HG03571 (cell line): ENCODE measurements around the gene KDM2B.

Experiments
- ATAC-seq: cut with Tn5 transposase; IDR thresholded peaks from one replicate; pipeline ENCODE4 v1.9.1; 2021; ENCODE audit not compliant: unreplicated experiment

The KDM2B gene

DNA sequence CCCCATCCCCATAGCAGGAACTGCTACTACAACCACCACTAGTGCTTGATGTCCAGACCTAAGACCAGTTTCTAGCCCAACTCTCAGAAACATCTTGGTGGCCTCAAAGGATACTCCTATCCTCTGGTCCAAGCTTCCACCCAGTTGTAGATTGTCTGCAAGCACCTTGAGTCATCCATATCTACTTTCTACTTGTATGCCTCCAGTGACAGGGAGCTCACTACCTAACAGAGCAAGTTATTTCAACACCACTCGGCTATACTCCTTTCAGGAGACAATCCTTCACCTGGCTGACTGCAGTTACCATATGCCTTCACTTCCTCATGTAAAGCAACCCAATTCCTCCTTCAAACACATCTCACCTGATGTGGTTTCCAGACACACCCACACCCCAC is 49.5 kb downstream of the KDM2B start:
- no peak for ATAC-seq

DNA sequence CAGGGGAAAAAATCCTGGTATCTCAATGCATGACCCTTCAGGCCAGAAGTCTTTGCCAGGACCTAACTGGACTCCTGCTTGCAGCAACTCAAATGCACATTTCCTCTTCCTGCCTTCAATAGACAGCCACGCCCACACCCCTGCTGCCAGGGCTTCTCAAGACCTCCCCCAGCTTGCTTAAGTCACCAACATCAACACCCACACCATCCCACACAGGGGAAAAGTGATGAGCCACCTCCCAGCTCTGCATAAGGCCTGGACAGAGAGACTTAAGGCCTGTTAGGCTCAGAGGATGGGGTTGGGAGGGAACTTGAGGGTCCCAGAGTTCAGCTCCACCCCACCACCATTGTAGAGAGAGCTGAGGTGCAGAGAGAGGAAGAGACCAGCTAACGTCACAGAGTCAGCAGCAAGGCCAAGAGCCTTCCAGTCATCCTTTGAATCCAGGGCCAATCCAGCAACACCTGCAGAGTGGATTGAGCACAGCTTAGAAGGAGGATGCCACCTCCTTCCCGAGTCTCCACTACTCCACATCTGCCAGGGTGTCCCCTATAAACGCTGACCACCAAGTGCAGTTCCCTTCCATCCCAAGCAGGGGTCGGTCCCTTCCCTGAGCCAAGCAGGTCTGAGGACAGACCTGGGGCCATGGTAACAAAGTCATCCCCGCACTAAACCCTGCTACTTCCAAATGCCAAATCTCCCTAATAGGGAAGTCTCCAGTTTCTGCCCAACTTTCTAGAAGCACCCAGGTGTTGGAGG is 50.0 kb downstream of the KDM2B start:
- no peak for ATAC-seq

DNA sequence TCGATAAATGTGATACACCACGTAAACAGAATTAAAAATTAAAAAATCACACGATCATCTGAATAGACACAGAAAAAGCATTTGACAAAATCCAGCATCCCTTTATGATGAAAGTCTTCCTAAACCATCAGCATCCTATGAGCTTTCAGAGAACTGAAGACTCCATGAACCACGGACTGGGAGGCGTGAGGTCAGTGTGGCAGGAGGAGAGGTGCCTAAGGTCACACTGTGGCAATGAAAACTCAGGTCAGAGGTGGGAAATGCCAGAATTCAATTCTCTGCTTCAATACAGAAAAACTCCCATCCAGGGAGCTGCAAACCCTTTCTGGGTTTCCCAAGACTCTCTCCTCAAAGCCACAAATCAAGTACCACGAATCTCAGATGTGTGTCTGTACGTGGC is 51.6 kb downstream of the KDM2B start:
- no peak for ATAC-seq

DNA sequence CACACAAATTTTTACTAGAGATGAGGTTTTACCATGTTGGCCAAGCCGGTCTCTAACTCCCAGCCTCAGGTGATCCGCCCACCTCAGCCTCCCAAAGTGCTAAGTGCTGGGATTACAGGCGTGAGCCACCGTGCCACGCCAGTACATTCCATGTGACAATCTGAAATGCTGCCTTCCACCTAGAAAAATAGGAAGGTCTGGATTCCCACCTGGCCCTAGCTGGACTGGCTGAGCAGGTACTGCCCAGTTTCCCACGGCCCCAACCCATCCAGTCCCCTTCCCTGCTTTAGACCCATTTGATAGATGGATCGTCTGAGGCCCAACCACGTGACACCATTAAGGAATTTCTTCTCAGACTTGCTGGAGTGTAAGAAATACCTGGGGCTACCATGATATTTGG is 55.4 kb downstream of the KDM2B start:
- no peak for ATAC-seq

DNA sequence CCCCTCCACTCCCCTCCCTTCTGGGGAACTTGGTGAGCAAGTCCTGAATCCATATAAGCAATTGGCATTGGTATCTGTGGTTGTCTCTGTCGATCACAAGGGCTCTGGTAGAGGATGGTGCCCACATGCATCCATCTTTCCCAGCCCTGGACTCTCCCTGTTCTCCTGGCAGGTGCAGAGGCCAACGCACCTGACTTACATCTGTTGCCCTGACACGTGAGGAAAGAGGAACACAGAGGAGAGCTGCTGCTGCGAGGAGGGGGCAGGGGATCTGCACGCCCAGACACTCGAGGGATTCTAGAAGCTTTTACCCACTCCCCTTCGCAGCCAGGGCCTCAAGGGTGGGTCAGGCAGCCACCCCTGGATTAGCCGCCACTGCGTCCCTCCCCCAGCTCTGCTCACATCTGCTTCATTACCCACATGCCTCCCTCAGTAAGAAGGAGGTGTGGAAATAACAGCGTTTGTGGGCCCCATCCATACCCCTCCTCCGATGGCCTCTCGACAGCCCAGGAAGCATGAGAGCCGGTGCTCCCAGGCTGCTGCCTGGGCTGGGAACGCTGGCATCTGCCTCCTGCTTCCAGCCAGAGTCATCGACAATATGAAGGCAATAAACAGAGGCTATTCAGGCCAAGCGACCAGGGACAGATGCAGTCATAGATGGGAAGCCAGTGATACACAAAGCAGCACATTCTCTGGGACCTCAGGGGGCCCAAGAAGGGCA is 56.5 kb downstream of the KDM2B start:
- no peak for ATAC-seq

DNA sequence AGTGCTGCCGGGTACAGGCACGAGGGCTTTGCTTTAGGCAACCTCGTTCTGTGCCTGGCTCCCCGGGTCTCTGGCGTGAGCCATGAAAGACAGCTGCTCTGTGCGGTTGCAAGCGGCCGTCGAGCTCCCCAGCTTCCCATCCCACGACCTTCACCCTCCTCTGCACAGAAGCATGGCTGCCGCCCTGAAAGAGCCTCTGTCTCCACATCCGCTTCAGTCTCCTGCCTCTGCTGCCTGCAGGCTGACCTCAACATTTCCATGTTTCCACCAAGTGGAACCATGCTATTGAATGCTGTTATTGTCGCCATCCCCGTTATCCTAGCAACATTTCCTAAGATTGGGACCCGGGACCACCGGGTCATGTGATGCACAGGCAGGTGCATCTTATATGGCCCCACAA is 57.1 kb downstream of the KDM2B start:
- ATAC-seq: no peak

DNA sequence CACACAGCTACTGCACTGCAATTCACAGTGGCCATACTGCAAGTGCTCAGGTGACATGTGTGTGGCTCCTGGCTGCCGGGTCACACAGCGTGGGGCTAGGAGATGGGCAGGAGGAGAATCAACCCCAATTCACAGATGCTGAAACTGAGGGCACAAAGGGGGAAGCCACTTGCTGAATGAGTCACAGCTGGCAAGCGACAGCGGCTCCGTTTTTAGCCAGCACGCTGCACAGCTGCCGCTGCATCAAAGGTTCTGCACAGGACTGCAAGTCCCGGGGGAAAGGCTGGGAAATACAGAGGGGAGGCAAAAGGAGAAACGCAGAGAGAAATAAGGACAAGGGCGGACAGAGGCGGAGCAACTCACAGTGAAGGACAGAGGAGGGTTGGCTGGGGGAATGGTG is 57.9 kb downstream of the KDM2B start:
- ATAC-seq: no peak

DNA sequence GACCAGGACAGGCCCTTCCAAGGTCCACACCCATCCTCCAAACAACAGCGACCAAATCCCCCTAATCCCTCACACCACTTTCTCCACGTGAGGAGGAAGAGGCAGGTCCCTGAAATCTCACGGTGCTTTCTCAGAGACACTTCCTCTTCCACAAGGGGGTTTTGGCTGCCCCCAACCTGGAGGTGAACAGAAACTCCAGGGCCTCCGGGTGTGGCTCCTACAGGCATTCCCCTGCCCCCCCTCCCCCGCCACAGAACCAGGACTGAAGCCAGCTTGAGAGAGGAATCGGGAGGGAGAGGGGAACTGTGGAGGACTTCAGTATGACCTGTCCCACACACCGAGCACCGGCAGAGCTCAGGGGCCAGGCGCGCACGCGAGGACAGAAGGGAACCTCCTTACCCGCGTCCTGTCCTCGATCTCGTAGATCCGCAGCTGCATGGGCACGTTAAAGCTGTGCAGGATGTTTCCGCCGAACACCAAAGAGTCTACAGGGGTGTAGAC is 60.2 kb downstream of the KDM2B start:
- no peak for ATAC-seq

DNA sequence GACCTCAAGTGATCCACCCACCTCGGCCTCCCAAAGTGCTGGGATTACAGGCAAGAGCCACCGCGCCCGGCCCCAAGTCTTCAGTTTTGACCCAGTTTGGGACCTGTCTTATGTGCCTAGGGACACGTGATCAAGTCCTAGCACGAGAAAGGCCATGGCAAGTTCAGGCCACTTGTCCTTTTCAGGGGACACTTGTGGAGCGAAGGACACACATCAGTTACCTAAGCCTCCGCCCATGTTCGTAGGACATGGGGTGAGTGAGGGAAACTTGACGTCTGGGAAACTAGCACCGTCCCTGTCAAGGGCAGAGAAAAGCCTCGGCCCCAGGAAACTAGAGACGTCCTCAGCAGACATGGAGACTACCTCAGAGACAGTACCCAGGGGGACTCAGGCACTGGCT is 60.7 kb downstream of the KDM2B start:
- no peak for ATAC-seq

DNA sequence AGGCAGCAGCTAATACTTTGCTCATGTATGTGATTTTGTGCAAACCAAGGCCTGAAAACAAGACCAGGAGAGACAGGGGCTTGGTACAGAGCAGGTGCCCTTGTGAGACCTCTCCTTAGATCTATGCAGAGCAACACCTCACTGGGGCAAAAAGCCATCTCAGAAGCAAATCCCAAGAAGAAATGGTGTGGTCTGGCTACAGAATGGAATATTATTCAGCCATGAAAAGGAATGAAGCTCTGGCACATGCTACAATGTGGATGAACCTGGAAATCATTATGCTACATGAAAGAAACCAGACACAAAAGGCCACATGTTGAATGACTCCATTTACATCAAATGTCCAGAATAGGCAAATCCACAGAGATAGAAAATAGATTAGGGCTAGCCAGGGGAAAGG is 61.6 kb downstream of the KDM2B start:
- no peak for ATAC-seq

DNA sequence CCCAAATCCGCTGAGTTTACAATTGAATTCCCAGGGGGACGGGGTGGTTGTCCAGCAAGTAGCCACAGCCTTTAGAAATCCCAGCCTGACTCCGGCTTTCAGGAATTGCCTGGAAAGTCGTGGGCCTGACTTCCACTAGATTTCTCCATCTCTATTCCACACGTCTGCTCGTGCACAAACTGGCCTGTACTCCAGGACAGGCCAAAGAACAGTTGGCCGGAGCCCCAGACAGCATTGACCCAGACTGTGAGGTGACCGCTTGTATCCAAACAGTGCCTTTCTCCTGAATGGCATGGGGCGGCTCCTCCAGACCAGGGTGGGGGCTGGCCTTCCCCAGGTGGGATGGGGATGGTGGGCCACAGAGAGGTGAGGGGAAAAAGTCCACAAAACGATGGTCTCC is 62.2 kb downstream of the KDM2B start:
- no peak for ATAC-seq

DNA sequence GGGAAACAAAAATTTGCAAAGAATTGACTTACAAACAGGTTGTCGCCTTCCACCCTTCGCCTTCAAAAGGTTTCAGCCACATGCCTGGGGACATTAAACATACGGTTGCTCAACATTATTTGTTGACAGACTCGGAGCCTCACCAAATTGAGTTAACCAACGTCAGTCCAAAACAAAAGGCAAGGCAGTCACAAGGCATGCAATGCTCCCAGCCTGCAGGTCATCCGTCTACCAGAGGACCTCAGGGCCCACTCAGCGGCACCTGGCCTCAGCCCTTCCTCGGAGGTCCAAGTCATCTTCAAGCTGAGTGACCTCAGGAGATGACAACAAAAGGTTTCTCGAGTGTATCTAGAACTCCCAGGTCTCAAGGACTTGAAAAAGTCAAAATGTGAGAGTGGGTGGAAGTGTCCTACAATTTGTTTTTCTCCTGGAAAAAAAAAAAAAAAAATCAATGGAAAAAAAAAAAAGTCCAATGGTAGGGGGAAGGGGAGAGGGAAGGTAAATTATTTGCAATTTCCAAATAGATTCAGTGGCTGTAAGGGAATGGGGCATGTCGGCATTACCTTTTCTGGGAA is 64.3 kb downstream of the KDM2B start:
- no peak for ATAC-seq

DNA sequence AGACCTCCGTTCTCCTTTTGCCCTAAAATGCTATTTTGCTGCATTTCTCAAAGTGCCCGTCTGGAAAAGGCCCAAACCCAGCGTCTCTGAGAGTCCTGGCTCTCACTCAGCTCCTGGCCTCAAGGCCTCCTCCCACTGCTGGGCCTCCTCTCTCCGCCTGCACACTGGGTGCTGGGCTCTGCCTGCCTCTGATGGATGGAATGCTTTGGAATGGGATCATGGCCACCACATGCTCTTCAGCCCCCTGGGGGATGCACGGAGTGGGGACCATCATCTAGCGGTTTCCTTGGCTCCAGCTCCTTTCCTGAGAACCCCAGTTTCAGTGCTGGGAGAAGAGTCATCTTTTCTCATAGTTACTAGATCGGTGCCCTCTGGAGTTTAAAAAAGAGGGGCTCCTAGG is 65.2 kb downstream of the KDM2B start:
- no peak for ATAC-seq

DNA sequence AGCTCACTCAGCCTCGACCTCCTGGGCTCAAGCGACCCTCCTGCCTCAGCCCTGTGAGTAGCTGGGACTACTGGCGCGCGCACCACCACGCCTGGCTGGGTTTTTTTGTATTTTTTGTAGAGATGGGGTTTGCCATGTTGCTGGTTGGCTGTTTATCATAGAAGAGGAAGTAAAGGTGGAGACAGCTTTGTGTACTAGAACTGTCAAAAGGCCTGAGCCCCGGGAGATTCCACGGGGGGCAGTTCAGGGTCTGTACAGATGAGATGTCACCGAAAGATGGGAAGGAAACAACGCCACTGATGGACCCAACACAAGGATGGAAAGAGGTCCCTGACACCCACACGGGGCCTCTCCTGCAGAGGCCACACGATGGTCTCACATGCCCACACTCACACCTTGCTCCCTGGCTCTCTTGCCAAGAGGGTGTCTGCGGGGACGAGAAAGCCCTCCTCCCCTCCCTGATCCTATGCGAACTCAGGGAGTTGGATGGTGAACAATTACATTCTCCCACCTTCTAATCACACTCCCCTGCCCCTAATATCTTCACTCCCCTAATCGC is 66.6 kb downstream of the KDM2B start:
- no peak for ATAC-seq

DNA sequence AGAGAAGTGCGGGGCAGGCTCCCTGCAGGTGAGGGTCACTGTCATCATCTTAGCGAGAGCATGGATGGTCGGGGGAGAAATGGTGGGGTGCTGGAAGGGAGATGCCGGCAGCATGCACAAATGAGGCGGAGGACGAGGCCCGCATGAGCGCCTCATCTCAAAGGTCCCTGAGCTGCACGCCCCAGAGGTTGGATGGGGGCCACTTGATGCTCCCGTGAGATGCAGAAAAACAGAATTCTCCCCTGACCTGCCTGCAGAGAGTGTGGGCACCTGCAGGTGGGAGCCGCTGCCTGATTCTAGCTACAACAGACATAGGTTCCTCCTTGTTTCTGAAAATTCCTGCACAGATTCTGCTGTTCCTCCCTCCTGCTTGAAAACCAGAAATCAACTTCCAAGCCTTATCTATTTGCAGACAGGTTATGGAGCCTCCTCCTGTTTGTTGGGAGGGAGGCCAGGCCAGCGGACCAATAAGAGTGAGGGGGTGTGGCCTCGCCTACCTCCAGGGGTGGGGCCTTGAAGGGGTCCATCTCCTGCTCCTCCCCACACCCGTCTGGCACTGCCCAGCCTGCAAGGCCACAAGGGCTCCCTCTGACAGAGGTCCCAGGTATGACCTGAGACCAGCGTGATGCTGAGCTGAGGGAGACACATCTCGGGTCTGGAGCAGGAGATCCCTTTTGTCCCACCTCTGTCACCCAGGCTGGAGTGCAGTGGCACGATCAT is 67.2 kb downstream of the KDM2B start:
- ATAC-seq: no peak

DNA sequence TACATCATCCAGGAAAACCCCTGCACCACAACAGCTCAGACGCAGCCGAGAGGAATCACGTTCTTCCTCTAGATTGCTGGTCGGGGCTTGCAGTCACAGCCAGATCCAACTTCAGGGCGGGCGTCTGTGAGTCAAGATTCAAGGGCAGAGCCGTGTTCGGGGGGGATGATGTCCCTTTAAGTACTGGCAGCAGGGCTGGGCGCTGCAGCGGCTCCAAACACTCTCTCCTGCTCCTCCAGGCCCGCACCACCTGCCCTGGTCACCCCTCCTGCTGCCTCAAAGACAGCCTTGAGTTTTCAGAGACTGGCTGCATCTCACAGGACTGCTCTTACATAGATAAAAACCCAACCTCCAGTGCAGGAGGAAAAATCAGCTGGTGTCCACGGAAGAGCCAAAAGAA is 68.3 kb downstream of the KDM2B start:
- ATAC-seq: no peak

DNA sequence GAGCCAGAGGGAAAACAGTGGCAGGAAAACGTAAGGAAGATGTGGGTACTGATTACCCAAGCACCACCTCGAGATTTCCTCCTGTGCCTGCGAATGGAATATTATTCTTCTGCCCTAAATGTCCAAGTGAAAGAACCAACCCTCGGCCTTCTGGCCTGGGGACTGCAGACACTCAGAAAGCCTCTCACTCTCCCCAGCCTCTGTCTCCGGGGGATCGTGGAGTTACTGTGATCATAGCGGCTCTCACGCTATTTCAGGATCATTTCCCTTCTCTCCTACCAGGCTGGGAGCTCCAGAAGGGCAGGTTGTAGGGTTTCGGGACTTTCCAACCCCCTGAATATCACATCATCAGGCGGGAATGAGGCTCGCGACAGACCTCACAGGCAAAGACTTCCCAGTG is 68.9 kb downstream of the KDM2B start:
- no peak for ATAC-seq

DNA sequence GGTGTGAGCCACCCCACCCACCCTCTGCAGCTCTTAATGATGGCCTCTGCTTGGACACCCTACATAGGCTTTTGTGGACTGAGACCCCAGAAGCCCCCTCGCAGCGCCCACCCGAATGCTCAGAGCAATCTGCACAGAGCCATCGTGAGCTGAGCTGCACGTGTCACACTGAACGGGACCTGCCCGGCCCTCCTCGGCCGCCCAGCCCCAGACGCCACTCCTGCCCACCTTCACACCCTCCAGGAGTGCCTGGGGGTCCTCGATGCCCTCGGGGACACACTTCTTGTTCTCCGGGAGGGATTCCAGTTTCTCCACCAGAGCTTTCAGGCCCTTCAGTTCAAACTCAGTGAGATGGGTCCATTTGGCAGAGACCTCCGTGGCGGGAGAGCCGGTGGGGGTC is 71.5 kb downstream of the KDM2B start:
- no peak for ATAC-seq

DNA sequence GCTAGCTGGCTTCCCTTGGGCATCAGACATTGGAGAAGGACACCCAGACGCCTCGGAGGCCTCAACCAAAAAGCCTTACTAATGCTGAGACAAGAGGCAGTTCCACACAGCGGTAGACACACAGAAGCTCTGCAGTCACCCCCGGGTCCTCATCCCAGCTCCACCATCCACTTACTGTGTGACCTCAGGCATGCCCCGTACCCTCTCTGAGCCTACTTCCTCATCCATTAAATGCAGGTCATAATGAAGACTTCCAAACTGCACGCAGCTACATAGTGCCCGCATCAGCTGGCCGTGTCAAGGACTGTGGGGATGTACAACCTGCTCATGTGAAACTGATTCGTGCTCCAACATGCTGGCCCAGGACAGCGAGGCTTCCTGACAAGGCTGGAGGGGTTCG is 72.3 kb downstream of the KDM2B start:
- no peak for ATAC-seq

DNA sequence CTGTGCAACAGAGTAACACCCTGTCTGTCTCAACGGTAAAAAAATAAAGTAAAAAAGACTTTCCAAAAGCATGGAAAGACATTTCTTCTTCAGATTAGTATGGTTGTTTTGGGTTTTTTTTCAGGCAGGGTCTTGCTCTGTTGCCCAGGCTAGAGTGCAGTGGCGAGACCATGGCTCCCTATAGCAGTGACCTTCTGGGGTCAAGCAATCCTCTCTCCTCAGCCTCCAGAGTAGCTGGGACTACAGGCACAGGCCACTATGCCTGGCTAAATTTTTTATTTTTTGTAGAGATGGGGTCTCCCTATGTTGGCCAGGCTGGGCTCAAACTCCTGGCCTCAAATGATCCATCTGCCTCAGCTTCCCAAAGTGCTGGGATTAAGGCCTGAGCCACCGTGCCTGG is 72.8 kb downstream of the KDM2B start:
- no peak for ATAC-seq

DNA sequence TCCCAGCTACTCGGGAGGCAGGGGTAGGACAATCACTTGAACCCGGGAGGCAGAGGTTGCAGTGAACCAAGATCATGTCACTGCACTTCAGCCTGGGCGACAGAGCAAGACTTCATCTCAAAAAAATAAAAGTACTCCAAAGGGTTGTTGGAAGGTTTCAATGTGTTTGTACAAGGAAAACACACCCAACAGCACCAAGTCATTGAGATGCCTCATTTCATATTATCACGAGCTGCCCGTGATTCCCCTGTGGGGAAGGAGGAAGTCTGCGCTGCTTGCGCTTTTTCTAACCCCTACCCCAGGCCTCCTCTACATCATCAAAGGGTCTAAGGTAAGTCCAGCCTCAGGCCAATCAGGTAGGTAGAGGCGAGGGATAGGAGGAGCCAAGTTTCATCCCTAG is 73.6 kb downstream of the KDM2B start:
- ATAC-seq: no peak
